Choroid plexus epithelial cell (primary cell): ENCODE results near the gene SMG6.
A peak's percentile ranks its signal among the peaks of the same experiment; 100 is the strongest.

Experiments used
- DNase-seq: peaks from one replicate; pipeline ENCODE4 v3.0.0-alpha.2; 2010; ENCODE audit warnings: low read depth
- H3K4me3 ChIP-seq: 2 replicates; pipeline ENCODE4 v1.5.1; 2011; ENCODE audit warnings: low read depth, mild to moderate bottlenecking, control low read depth, low read length, moderate library complexity
- TF ChIP-seq, protein P1 (sequence below): conservative IDR thresholded peaks from 2 replicates; pipeline ENCODE4 v1.5.1; 2011; ENCODE audit warnings: low read depth, mild to moderate bottlenecking, control low read depth, inconsistent platforms, low read length, moderate library complexity

The SMG6 gene

DNA sequence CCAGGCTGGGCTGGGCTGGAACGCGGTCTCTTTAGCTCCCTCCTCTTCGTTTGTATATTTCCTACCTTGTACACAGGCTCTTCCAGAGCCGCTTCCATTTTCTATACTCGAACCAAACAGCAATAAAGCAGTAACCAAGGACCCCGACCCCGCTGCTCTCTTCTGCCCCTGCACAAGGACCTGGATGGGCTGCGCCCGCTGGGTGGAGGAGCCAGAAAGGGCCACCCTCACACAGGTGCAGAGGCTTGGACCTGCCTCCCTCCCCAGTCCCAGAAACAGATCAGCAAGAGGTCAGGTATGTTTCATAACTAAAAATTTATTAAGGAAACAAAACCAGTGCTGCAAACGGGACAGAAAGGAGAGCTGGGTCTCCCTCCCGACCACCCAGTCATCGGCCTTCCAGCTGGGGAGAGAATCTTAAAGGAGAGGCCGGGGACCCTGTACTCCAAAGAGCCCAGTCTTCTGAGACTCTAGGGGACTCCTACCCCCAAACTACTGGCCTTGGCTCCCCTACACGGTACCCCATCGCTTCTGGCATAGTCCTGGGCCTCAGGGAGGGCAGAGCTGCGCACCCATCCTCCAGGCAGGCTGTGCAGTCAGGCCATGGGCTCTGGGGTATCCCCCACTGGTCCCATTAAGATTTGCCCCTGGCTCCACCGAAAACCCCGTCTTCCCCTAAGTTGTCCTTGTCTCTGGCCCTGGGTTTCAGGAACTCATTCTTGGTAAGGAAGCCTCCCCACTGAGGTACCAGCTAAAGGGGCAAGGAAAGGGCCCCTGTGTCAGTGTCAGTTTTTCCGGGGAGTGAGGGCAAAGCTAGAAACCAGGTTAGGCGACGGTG, 243.8 kb downstream of the SMG6 start:
- TF ChIP-seq, protein P1, sequence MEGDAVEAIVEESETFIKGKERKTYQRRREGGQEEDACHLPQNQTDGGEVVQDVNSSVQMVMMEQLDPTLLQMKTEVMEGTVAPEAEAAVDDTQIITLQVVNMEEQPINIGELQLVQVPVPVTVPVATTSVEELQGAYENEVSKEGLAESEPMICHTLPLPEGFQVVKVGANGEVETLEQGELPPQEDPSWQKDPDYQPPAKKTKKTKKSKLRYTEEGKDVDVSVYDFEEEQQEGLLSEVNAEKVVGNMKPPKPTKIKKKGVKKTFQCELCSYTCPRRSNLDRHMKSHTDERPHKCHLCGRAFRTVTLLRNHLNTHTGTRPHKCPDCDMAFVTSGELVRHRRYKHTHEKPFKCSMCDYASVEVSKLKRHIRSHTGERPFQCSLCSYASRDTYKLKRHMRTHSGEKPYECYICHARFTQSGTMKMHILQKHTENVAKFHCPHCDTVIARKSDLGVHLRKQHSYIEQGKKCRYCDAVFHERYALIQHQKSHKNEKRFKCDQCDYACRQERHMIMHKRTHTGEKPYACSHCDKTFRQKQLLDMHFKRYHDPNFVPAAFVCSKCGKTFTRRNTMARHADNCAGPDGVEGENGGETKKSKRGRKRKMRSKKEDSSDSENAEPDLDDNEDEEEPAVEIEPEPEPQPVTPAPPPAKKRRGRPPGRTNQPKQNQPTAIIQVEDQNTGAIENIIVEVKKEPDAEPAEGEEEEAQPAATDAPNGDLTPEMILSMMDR, result no peak
- peak; percentile 38 for DNase-seq
- H3K4me3 ChIP-seq, result peak overlapping the region; percentile 79

DNA sequence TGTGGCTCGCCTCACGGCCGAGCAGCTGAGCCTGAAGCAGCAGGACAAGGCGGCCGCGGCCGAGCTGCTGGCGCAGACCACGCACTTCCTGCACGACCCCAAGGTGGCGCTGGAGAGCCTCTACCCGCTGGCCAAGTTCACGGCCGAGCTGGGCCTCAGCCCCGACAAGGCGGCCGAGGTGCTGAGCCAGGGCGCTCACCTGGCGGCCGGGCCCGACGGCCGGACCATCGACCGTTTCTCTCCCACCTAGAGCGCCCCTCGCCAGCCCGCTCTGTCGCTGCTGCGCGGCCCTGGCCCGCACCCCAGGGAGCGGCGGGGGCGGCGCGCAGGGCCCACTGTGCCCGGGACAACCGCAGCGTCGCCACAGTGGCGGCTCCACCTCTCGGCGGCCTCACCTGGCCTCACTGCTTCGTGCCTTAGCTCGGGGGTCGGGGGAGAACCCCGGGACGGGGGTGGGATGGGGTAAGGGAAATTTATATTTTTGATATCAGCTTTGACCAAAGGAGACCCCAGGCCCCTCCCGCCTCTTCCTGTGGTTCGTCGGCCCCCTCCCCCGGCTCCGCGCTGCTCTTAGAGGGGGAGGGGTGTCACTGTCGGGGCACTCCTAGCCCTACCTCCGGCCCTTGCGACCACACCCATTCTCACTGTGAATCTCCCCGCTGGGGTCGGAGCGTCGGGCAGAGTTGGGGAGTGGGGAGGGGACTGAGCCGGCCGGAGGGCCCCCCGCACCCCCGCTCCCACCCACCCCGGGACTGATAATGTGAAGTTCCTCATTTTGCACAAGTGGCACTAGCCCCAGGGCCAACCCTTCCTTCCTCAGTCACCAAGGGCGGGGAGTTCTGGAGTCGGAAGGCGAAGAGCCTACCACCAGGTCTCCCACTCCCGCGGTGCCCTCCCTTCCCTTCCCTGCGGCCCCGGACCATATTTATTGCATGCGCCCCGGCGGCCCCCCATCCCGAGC, 244.7 kb downstream of the SMG6 start:
- DNase-seq, result peak; percentile 91
- H3K4me3 ChIP-seq, result peak overlapping the region; percentile 79
- TF ChIP-seq, protein P1, result peak; percentile 70

DNA sequence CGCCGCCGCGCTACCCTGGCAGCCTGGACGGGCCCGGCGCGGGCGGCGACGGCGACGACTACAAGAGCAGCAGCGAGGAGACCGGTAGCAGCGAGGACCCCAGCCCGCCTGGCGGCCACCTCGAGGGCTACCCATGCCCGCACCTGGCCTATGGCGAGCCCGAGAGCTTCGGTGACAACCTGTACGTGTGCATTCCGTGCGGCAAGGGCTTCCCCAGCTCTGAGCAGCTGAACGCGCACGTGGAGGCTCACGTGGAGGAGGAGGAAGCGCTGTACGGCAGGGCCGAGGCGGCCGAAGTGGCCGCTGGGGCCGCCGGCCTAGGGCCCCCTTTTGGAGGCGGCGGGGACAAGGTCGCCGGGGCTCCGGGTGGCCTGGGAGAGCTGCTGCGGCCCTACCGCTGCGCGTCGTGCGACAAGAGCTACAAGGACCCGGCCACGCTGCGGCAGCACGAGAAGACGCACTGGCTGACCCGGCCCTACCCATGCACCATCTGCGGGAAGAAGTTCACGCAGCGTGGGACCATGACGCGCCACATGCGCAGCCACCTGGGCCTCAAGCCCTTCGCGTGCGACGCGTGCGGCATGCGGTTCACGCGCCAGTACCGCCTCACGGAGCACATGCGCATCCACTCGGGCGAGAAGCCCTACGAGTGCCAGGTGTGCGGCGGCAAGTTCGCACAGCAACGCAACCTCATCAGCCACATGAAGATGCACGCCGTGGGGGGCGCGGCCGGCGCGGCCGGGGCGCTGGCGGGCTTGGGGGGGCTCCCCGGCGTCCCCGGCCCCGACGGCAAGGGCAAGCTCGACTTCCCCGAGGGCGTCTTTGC, 245.6 kb downstream of the SMG6 start:
- DNase-seq, result peak; percentile 69
- H3K4me3 ChIP-seq, result peak overlapping the region; percentile 79
- TF ChIP-seq, protein P1, result no peak

DNA sequence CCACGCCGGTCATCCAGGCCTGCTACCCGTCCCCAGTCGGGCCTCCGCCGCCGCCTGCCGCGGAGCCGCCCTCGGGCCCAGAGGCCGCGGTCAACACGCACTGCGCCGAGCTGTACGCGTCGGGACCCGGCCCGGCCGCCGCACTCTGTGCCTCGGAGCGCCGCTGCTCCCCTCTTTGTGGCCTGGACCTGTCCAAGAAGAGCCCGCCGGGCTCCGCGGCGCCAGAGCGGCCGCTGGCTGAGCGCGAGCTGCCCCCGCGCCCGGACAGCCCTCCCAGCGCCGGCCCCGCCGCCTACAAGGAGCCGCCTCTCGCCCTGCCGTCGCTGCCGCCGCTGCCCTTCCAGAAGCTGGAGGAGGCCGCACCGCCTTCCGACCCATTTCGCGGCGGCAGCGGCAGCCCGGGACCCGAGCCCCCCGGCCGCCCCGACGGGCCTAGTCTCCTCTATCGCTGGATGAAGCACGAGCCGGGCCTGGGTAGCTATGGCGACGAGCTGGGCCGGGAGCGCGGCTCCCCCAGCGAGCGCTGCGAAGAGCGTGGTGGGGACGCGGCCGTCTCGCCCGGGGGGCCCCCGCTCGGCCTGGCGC, 246.3 kb downstream of the SMG6 start:
- peak; percentile 57 for DNase-seq
- peak overlapping the region; percentile 79 for H3K4me3 ChIP-seq
- TF ChIP-seq, protein P1, result no peak

DNA sequence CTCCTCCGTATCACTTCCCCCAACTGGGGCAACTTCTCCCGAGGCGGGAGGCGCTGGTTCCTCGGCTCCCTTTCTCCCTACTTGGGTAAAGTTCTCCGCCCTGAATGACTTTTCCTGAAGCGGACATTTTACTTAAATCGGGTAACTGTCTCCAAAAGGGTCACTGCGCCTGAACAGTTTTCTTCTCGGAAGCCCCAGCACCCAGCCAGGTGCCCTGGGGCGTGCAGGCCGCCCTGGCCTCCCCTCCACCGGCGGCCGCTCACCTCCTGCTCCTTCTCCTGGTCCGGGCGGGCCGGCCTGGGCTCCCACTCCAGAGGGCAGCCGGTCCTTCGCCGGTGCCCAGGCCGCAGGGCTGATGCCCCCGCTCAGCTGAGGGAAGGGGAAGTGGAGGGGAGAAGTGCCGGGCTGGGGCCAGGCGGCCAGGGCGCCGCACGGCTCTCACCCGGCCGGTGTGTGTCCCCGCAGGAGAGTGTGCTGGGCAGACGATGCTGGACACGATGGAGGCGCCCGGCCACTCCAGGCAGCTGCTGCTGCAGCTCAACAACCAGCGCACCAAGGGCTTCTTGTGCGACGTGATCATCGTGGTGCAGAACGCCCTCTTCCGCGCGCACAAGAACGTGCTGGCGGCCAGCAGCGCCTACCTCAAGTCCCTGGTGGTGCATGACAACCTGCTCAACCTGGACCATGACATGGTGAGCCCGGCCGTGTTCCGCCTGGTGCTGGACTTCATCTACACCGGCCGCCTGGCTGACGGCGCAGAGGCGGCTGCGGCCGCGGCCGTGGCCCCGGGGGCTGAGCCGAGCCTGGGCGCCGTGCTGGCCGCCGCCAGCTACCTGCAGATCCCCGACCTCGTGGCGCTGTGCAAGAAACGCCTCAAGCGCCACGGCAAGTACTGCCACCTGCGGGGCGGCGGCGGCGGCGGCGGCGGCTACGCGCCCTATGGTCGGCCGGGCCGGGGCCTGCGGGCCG, 247.1 kb downstream of the SMG6 start:
- DNase-seq, result peak; percentile 79
- TF ChIP-seq, protein P1, result no peak
- H3K4me3 ChIP-seq, result peak overlapping the region; percentile 79
